ENCODE measurements around the gene WNT4. TPM values are rescaled to one million over a fixed set of nuclear protein-coding genes. Genes with fewer than 3 reads are reported as not detected.
A peak's percentile ranks its signal among the peaks of the same experiment; 100 is the strongest.

WNT4 gene
- total RNA-seq, 5 donors from 2014 or later (not counting 1 experiment from before 2014, with no cell fraction given), result not detected

DNA sequence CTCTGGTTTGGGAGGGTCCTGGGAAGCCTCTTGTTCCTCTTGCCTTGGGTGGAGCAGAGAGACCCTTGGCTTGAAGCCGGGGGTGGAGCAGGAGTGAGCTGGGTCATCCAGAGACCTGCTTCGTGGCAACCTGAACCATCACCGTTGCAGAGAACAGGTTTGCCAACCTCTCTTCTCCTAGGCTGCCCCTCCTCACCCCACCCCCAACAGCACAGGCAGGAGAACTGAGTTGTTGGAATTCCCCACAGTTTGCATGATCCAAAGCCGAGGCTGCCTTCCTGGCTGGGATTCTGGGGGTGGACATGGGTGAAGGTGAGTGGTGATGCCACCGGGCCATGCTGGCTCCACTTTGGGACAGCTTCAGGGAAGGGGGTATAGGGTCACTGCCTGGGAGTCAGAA, 2.2 kb downstream of the WNT4 start:
- no peaks in the 10 kb centered on the region for H3K36me3 Mint-ChIP-seq
- H3K9me3 ChIP-seq, result no peaks in the 10 kb centered on the region
- H3K4me3 ChIP-seq (ENCODE audit: control insufficient read depth in 1 of 2, extremely low read depth in 1 of 2, low read length in 1 of 2), result no peak overlapping the region
- no peaks in the 10 kb centered on the region for H3K9me3 Mint-ChIP-seq
- ChIA-PET CTCF (no interaction called here), POLR2A (no interaction called here)
- H3K4me1 Mint-ChIP-seq, result peaks cover 8 to 11% (median 9%) of the 10 kb centered on the region in 3 donors
- H3K27ac Mint-ChIP-seq, result no peak overlapping the region
- peaks cover 0 to 15% of the 10 kb centered on the region in 2 experiments for H3K4me1 ChIP-seq (ENCODE audit: control insufficient read depth in 1 of 2, extremely low read depth in 1 of 2, insufficient read depth in 2 of 2, low read length in 2 of 2)
- H3K27ac ChIP-seq (ENCODE audit: low read length), result no peak overlapping the region
- no peak for ATAC-seq (replicated peaks in 1 of 4)
- peak overlapping the region in 2 of 3 donors; percentile 9 to 22 for H3K4me3 Mint-ChIP-seq
- no peak for DNase-seq
- H3K36me3 ChIP-seq (ENCODE audit: control insufficient read depth in 2 of 2, extremely low read depth in 1 of 2, insufficient read depth in 1 of 2, low read length in 1 of 2), result no peaks in the 10 kb centered on the region
- H3K27me3 ChIP-seq (replicated peaks in 1 of 2; ENCODE audit: control insufficient read depth in 2 of 2, extremely low read depth in 1 of 2, insufficient read depth in 2 of 2, low read length in 1 of 2), result peaks cover 18 to 73% of the 10 kb centered on the region in 2 experiments
- WGBS (ENCODE audit: insufficient coverage), result 87% methylated on average over 3 of the region's 5 CpGs
- H3K27me3 Mint-ChIP-seq, result peaks cover 31 to 46% of the 10 kb centered on the region in 2 donors

DNA sequence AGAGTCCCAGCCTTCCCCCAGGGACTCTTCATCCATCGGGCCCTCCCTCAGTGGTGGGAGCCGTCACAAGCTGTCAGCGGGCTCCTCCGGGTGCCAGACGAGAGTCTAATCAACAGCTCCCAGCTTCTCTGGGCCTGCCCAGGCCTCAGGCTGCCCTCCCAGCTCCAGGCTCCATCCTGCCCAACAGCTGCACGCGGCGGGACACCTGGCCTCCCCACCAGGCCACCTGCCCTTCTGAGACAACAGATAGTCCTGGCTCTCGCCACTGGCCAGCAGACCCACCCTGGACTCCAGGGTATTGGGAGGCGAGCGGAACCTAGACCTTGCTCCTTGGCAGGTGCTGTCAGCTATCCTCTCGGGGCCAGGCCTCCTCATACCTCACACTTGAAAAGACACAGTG, 3.1 kb downstream of the WNT4 start:
- H3K27me3 Mint-ChIP-seq, result peaks cover 22 to 37% of the 10 kb centered on the region in 2 donors
- CTCF ChIA-PET, result interaction anchor here in 1 of 2 donors (0.6 kb wide), 2 partner anchors 12 to 276 kb away, joined by 4 to 13 read pairs; no protein-coding TSS in a partner anchor
- H3K27me3 ChIP-seq (replicated peaks in 1 of 2; ENCODE audit: control insufficient read depth in 2 of 2, extremely low read depth in 1 of 2, insufficient read depth in 2 of 2, low read length in 1 of 2), result peaks cover 18 to 72% of the 10 kb centered on the region in 2 experiments
- H3K36me3 ChIP-seq (ENCODE audit: control insufficient read depth in 2 of 2, extremely low read depth in 1 of 2, insufficient read depth in 1 of 2, low read length in 1 of 2), result no peaks in the 10 kb centered on the region
- no peak overlapping the region for H3K27ac Mint-ChIP-seq
- H3K4me3 ChIP-seq (ENCODE audit: control insufficient read depth in 1 of 2, extremely low read depth in 1 of 2, low read length in 1 of 2), result no peak overlapping the region
- POLR2A ChIA-PET, result interaction anchor here in 1 of 2 donors (0.6 kb wide), 1 partner anchor 387 kb away, joined by 3 read pairs; no protein-coding TSS in a partner anchor
- no peaks in the 10 kb centered on the region for H3K9me3 Mint-ChIP-seq
- WGBS (ENCODE audit: insufficient coverage), result 86% methylated on average over 12 of the region's 12 CpGs
- H3K4me1 ChIP-seq (ENCODE audit: control insufficient read depth in 1 of 2, extremely low read depth in 1 of 2, insufficient read depth in 2 of 2, low read length in 2 of 2), result peaks cover 0 to 15% of the 10 kb centered on the region in 2 experiments
- no peaks in the 10 kb centered on the region for H3K9me3 ChIP-seq
- DNase-seq, result no peak
- no peak overlapping the region for H3K27ac ChIP-seq (ENCODE audit: low read length)
- H3K36me3 Mint-ChIP-seq, result no peaks in the 10 kb centered on the region
- peaks cover 8 to 11% (median 9%) of the 10 kb centered on the region in 3 donors for H3K4me1 Mint-ChIP-seq
- ATAC-seq (replicated peaks in 1 of 4), result no peak
- no peak overlapping the region for H3K4me3 Mint-ChIP-seq

DNA sequence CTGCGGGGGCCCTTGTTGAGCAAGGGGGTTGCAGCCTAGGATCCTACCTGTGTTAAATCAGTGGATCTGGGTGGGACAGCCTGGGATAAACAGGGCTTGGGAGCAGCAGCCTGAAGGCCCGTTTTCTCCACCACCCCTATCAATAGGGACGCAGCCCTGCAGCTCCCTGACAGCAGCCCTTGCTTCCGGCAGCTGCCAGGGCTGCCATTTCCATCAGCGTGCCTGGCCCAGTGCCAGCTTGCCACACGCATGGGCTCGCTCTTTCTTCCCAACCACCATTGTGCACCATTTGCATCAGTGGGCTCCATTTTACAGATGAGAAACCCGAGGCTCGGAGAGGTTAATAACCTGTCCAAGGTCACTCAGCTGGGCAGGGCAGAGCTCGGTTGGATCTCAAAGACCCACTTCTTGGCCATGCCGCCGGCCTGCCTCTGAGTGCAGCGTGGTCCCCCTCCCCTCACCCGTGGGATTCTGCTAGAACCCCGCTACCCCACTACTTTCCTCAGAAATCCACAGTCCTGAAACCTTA, 3.8 kb downstream of the WNT4 start:
- no peak for ATAC-seq (replicated peaks in 1 of 4)
- Histone ChIP-seq H3K4me3 (ENCODE audit: control insufficient read depth in 1 of 2, extremely low read depth in 1 of 2, low read length in 1 of 2) (no peak overlapping the region), H3K9me3 (no peaks in the 10 kb centered on the region), H3K4me1 (ENCODE audit: control insufficient read depth in 1 of 2, extremely low read depth in 1 of 2, insufficient read depth in 2 of 2, low read length in 2 of 2) (peaks cover 0 to 15% of the 10 kb centered on the region in 2 experiments), H3K27ac (ENCODE audit: low read length) (no peak overlapping the region), H3K36me3 (ENCODE audit: control insufficient read depth in 2 of 2, extremely low read depth in 1 of 2, insufficient read depth in 1 of 2, low read length in 1 of 2) (no peaks in the 10 kb centered on the region), H3K27me3 (replicated peaks in 1 of 2; ENCODE audit: control insufficient read depth in 2 of 2, extremely low read depth in 1 of 2, insufficient read depth in 2 of 2, low read length in 1 of 2) (peaks cover 14 to 67% of the 10 kb centered on the region in 2 experiments)
- Mint-ChIP-seq H3K36me3 (no peaks in the 10 kb centered on the region), H3K27ac (no peak overlapping the region), H3K9me3 (no peaks in the 10 kb centered on the region), H3K27me3 (peaks cover 15 to 30% of the 10 kb centered on the region in 2 donors), H3K4me3 (no peak overlapping the region), H3K4me1 (peaks cover 7 to 8% (median 8%) of the 10 kb centered on the region in 3 donors)
- DNase-seq, result no peak
- ChIA-PET CTCF (interaction anchor here in 1 of 2 donors (0.6 kb wide), 2 partner anchors 13 to 277 kb away, joined by 4 to 13 read pairs; no protein-coding TSS in a partner anchor), POLR2A (no interaction called here)
- WGBS (ENCODE audit: insufficient coverage), result 77% methylated on average over 14 of the region's 15 CpGs

DNA sequence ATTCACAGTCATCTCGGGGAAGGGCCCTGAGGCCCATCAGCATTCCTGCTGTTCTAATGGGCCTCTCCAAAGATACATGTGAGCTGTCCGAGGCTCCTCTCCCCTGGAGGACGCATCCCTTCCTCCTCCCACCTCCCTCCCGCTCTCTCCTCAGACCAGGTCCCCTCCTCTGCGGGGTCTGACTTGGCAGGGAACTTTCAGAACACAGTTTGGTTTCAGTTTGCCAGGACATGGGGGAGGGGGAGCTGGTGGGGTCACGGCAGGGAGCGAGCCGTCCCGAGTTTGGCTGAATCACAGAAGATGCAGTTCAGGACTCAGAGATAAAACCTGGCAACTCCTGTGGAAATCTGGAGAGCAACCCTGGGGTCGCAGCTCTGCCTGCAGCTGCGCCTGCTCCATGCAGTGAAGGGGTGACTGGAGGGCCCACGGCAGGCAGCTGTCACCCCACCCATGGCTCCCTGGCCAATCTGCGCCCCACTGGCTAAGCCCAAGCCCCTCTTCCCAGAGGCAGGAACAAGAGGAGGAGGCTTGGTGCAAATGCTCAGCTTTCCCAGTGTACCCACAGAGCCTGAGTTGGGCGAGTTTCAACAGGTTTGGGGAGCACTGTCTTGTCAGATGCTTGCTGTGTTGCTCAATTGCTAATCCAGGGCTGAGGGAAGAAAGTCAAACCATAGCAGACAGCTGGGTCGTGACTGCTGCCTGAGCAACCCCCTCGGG, 5.7 kb downstream of the WNT4 start:
- WGBS (ENCODE audit: insufficient coverage), result 83% methylated on average over 11 of the region's 16 CpGs
- Mint-ChIP-seq H3K9me3 (no peaks in the 10 kb centered on the region), H3K4me3 (no peak overlapping the region), H3K27me3 (peaks cover 9 to 24% of the 10 kb centered on the region in 2 donors), H3K27ac (no peak overlapping the region), H3K36me3 (no peaks in the 10 kb centered on the region), H3K4me1 (peaks cover 0 to 2% (median 2%) of the 10 kb centered on the region in 3 donors)
- peaks cover 11 to 77% of the 10 kb centered on the region in 2 experiments for H3K27me3 ChIP-seq (replicated peaks in 1 of 2; ENCODE audit: control insufficient read depth in 2 of 2, extremely low read depth in 1 of 2, insufficient read depth in 2 of 2, low read length in 1 of 2)
- DNase-seq (no peak), ATAC-seq (replicated peaks in 1 of 4) (no peak)
- no peaks in the 10 kb centered on the region for H3K36me3 ChIP-seq (ENCODE audit: control insufficient read depth in 2 of 2, extremely low read depth in 1 of 2, insufficient read depth in 1 of 2, low read length in 1 of 2)
- H3K27ac ChIP-seq (ENCODE audit: low read length), result no peak overlapping the region
- ChIA-PET POLR2A (no interaction called here), CTCF (no interaction called here)
- H3K9me3 ChIP-seq, result no peaks in the 10 kb centered on the region
- H3K4me1 ChIP-seq (ENCODE audit: control insufficient read depth in 1 of 2, extremely low read depth in 1 of 2, insufficient read depth in 2 of 2, low read length in 2 of 2), result peaks cover 0 to 6% of the 10 kb centered on the region in 2 experiments
- H3K4me3 ChIP-seq (ENCODE audit: control insufficient read depth in 1 of 2, extremely low read depth in 1 of 2, low read length in 1 of 2), result no peak overlapping the region

DNA sequence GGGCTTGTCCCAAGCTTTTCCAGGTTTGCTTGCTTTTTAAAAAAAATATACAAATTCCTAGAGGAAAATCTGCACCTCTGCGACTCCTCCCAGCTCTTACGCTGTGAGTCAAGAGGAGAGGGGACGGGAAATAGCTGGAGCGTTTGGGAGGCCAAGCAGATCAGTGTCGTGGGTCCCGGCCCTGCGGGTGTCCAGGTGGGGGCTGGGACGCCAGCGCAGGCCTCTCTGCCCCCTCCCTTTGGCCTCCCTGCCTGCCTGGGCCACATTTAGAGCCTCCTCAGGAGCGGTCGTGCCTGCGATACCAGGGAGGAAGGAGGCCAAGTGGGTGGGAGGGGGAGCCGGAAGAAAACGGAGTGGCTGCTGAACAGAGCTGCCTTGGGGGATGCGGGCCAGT, 9.0 kb downstream of the WNT4 start:
- DNase-seq, result no peak
- CTCF ChIA-PET, result no interaction called here
- no peak overlapping the region for H3K27ac Mint-ChIP-seq

DNA sequence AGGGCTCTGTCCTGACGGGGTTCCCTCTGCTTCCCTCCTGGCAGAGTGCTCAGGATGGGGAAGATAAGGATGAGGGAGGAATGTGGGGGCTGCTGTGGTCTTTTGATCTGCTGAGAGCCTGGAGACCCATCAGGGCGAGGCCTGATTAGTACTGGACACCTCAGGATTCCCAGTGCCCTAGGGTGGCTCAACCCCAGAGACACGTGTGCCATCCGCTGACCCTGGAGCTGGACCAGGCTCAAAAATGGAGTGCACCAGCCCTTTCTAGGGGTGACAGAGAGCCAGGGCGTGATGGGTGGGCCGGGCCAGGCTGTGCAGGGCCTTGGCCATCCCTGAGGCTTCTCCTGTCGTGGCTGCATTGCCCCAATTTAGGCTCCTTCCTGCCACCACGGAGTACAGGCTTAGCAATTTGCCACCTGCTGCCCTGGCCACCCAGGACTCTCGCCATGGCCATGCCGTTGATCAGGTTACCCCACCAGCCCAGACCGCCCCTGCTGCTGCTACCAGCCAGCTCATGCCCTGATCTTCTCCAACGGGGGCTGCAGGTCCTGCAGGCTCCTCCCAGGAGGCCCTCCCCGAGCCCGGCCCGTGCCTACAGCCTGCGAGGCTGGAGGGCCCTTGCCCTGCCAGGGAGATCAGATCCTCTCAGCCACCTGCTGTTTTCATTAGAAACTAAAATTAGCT, 9.5 kb downstream of the WNT4 start:
- Histone ChIP-seq H3K27me3 (replicated peaks in 1 of 2; ENCODE audit: control insufficient read depth in 2 of 2, extremely low read depth in 1 of 2, insufficient read depth in 2 of 2, low read length in 1 of 2) (peaks cover 0 to 46% of the 10 kb centered on the region in 2 experiments), H3K36me3 (ENCODE audit: control insufficient read depth in 2 of 2, extremely low read depth in 1 of 2, insufficient read depth in 1 of 2, low read length in 1 of 2) (peaks cover 0 to 2% of the 10 kb centered on the region in 2 donors), H3K4me1 (ENCODE audit: control insufficient read depth in 1 of 2, extremely low read depth in 1 of 2, insufficient read depth in 2 of 2, low read length in 2 of 2) (peaks cover 0 to 4% of the 10 kb centered on the region in 2 experiments), H3K27ac (ENCODE audit: low read length) (no peak overlapping the region), H3K9me3 (no peaks in the 10 kb centered on the region), H3K4me3 (ENCODE audit: control insufficient read depth in 1 of 2, extremely low read depth in 1 of 2, low read length in 1 of 2) (no peak overlapping the region)
- Mint-ChIP-seq H3K36me3 (no peaks in the 10 kb centered on the region), H3K4me3 (no peak overlapping the region), H3K9me3 (no peaks in the 10 kb centered on the region), H3K27ac (no peak overlapping the region), H3K4me1 (no peaks in the 10 kb centered on the region), H3K27me3 (peaks cover 0 to 2% of the 10 kb centered on the region in 2 donors)
- WGBS (ENCODE audit: insufficient coverage), result 78% methylated on average over 15 of the region's 16 CpGs
- no peak for DNase-seq
- ChIA-PET CTCF (no interaction called here), POLR2A (no interaction called here)
- ATAC-seq (replicated peaks in 1 of 4), result no peak

More for the DNA sequence above, 9.0 kb downstream of the WNT4 start:
- H3K4me1 Mint-ChIP-seq, result no peaks in the 10 kb centered on the region
- peaks cover 0 to 4% of the 10 kb centered on the region in 2 experiments for H3K4me1 ChIP-seq (ENCODE audit: control insufficient read depth in 1 of 2, extremely low read depth in 1 of 2, insufficient read depth in 2 of 2, low read length in 2 of 2)
- H3K27ac ChIP-seq (ENCODE audit: low read length), result no peak overlapping the region
- no peaks in the 10 kb centered on the region for H3K9me3 ChIP-seq
- ATAC-seq (replicated peaks in 1 of 4), result no peak
- no peak overlapping the region for H3K4me3 ChIP-seq (ENCODE audit: control insufficient read depth in 1 of 2, extremely low read depth in 1 of 2, low read length in 1 of 2)
- no peak overlapping the region for H3K4me3 Mint-ChIP-seq
- POLR2A ChIA-PET, result no interaction called here
- H3K27me3 ChIP-seq (replicated peaks in 1 of 2; ENCODE audit: control insufficient read depth in 2 of 2, extremely low read depth in 1 of 2, insufficient read depth in 2 of 2, low read length in 1 of 2), result peaks cover 0 to 50% of the 10 kb centered on the region in 2 experiments
- H3K36me3 Mint-ChIP-seq, result no peaks in the 10 kb centered on the region
- no peaks in the 10 kb centered on the region for H3K9me3 Mint-ChIP-seq
- H3K27me3 Mint-ChIP-seq, result peaks cover 0 to 2% of the 10 kb centered on the region in 2 donors
- 71% methylated on average over 4 of the region's 15 CpGs for WGBS (ENCODE audit: insufficient coverage)
- H3K36me3 ChIP-seq (ENCODE audit: control insufficient read depth in 2 of 2, extremely low read depth in 1 of 2, insufficient read depth in 1 of 2, low read length in 1 of 2), result peaks cover 0 to 2% of the 10 kb centered on the region in 2 donors

All from T-cell (primary cell).